Breast epithelium (tissue), 4 donors: ENCODE measurements around the gene TNF. TPM values are rescaled to one million over a fixed set of nuclear protein-coding genes. Genes with fewer than 3 reads are reported as not detected.

Source experiments
- DNase-seq, 2 donors: peaks; one replicate each; pipeline ENCODE4 v3.0.0-alpha.2; 2019; ENCODE audit warnings: low spot score in 2 of 2
- H3K27ac ChIP-seq, 2 donors: fragments of 200-600 bp; sonication (generic) in 1 of 2; one replicate each; pipeline ENCODE4 v1.5.1; 2016 to 2019; ENCODE audit warnings: mild to moderate bottlenecking in 1 of 2
- H3K27me3 ChIP-seq, 2 donors: fragments of 200-600 bp; sonication (generic) in 1 of 2; one replicate each; pipeline versions ENCODE4 v1.5.1 to v1.6.0; 2017 to 2019; ENCODE audit warnings: control low read depth in 1 of 2, mild to moderate bottlenecking in 1 of 2
- H3K36me3 ChIP-seq: fragments of 200-600 bp; one replicate; pipeline ENCODE4 v1.5.1; 2019
- H3K4me1 ChIP-seq, 2 donors: fragments of 200-600 bp; sonication (generic); one replicate each; pipeline ENCODE4 v1.5.1; 2016 to 2019; ENCODE audit warnings: control low read depth in 1 of 2
- H3K4me3 ChIP-seq, 3 donors: fragments of 200-600 bp; sonication (generic); 1 replicate in 2 of 3; 2 replicates in 1 of 3; pipeline ENCODE4 v1.5.1; 2016 to 2019; ENCODE audit warnings: mild to moderate bottlenecking in 3 of 3, moderate library complexity in 2 of 3
- H3K9me3 ChIP-seq, 2 donors: fragments of 200-600 bp; sonication (generic) in 1 of 2; one replicate each; pipeline ENCODE4 v1.5.1; 2016 to 2019; ENCODE audit warnings: control low read depth in 1 of 2
- CTCF ChIP-seq, 3 donors: fragments of 450-650 bp; IDR thresholded peaks; one replicate each; pipeline ENCODE4 v1.5.1; 2016 to 2017; ENCODE audit warnings: antibody characterized with exemption in 3 of 3, mild to moderate bottlenecking in 3 of 3, moderate library complexity in 3 of 3
- POLR2A ChIP-seq: fragments of 450-650 bp; IDR thresholded peaks from one replicate; pipeline ENCODE4 v1.6.1; 2016; ENCODE audit warnings: antibody characterized with exemption, mild to moderate bottlenecking, moderate library complexity
- POLR2AphosphoS5 ChIP-seq, 3 donors: sonication (generic); formaldehyde crosslinking; IDR thresholded peaks; one replicate each; pipeline ENCODE4 v1.6.1; 2017; ENCODE audit warnings: antibody characterized with exemption in 3 of 3
- intact Hi-C: fragments of 100-400 bp; cut with DNase I; formaldehyde crosslinking; loops from one replicate; pipeline ENCODE4 v1.15.1; 2023; ENCODE audit warnings: low total_unique reads
- total RNA-seq, 3 donors: library from RNA; depleted of rRNA; stranded (reverse); fragments of >200 nt; gene quantifications; one replicate each; pipeline ENCODE4 v1.1.0, GENCODE V29; 2016

Gene TNF
- total RNA-seq, 3 donors from 2014 or later: 0.33 to 0.73 TPM; not detected in 1

GRCh38 chr6:31569861-31570536 lies 5.4 kb upstream of the TNF start:
- no peak overlapping the region for H3K4me3 ChIP-seq
- no peaks in the 10 kb centered on the region for H3K4me1 ChIP-seq
- H3K9me3 ChIP-seq: no peaks in the 10 kb centered on the region
- TF ChIP-seq POLR2AphosphoS5 (IDR thresholded peaks at IDR 0.05) (no peak), POLR2A (no peak), CTCF (IDR thresholded peaks at IDR 0.05) (no peak)
- DNase-seq: no peak
- H3K27me3 ChIP-seq: peaks cover 0 to 4% of the 10 kb centered on the region in 2 donors
- intact Hi-C loops: no loop called here
- no peak overlapping the region for H3K27ac ChIP-seq
- H3K36me3 ChIP-seq: no peaks in the 10 kb centered on the region

GRCh38 chr6:31572041-31572911 lies 3.1 kb upstream of the TNF start, which contains the start of gene LTA:
Gene LTA (plus strand): TSS chr6:31572289. CDS start chr6:31572743, 454 bp downstream.
- Histone ChIP-seq H3K27ac (no peak within 1 kb of the TSS), H3K4me1 (no peaks in the 10 kb centered on the region), H3K4me3 (peak within 1 kb of the TSS in 1 of 3 donors; percentile 1)

GRCh38 chr6:31573239-31574105 lies 1.9 kb upstream of the TNF start:
- intact Hi-C loops: no loop called here
- peaks cover 0 to 4% of the 10 kb centered on the region in 2 donors for H3K27me3 ChIP-seq

More at GRCh38 chr6:31572041-31572911, 3.1 kb upstream of the TNF start, which contains the start of gene LTA:
- intact Hi-C loops: no loop called here
- Histone ChIP-seq H3K9me3 (no peaks in the 10 kb centered on the region), H3K27me3 (peaks cover 0 to 4% of the 10 kb centered on the region in 2 donors), H3K36me3 (no peaks in the 10 kb centered on the region)
- no peak for TF ChIP-seq POLR2A
- no peak for DNase-seq

GRCh38 chr6:31574106-31575061 lies 981 bp upstream of the TNF start:
- TF ChIP-seq POLR2A (no peak), POLR2AphosphoS5 (IDR thresholded peaks at IDR 0.05) (no peak), CTCF (IDR thresholded peaks at IDR 0.05) (no peak)
- peak overlapping the region in 1 of 2 donors; percentile 11 for H3K27ac ChIP-seq
- H3K36me3 ChIP-seq: no peaks in the 10 kb centered on the region
- H3K27me3 ChIP-seq: peaks cover 0 to 4% of the 10 kb centered on the region in 2 donors
- intact Hi-C loops: no loop called here
- H3K4me3 ChIP-seq: no peak overlapping the region
- no peak for DNase-seq
- H3K4me1 ChIP-seq: no peaks in the 10 kb centered on the region
- H3K9me3 ChIP-seq: no peaks in the 10 kb centered on the region

More at GRCh38 chr6:31573239-31574105, 1.9 kb upstream of the TNF start:
- Histone ChIP-seq H3K9me3 (no peaks in the 10 kb centered on the region), H3K36me3 (no peaks in the 10 kb centered on the region), H3K4me1 (no peaks in the 10 kb centered on the region), H3K4me3 (no peak overlapping the region), H3K27ac (no peak overlapping the region)
- no peak for TF ChIP-seq CTCF (IDR thresholded peaks at IDR 0.05)
- no peak for TF ChIP-seq POLR2AphosphoS5 (IDR thresholded peaks at IDR 0.05)
- TF ChIP-seq POLR2A: no peak
- DNase-seq: no peak
